Measurements from ENCODE around the gene PAAF1.

Gene PAAF1

GRCh38 chr11:73907191-73907590 lies 30.4 kb downstream of the PAAF1 start:
- Histone ChIP-seq H3K4me3 (ENCODE audit: low read depth, low read length) (no peak overlapping the region), H3K27ac (no peak overlapping the region), H3K27me3 (replicated peaks) (no peaks in the 10 kb centered on the region), H3K36me3 (replicated peaks) (no peaks in the 10 kb centered on the region)
- in situ Hi-C loops (cut with HindIII; ENCODE audit: low pct_ligation_motif_present, low sequenced_read_pairs), result no loop called here
- TF ChIP-seq CTCF (IDR thresholded peaks at IDR 0.05; ENCODE audit: low read depth, low read length, missing control alignments), result no peak
- peak; percentile 15 for DNase-seq

GRCh38 chr11:73912026-73912425 lies 35.2 kb downstream of the PAAF1 start:
- DNase-seq, result no peak
- in situ Hi-C loops (cut with HindIII; ENCODE audit: low pct_ligation_motif_present, low sequenced_read_pairs), result no loop called here
- Histone ChIP-seq H3K36me3 (replicated peaks) (peaks cover 3% of the 10 kb centered on the region), H3K27me3 (replicated peaks) (no peaks in the 10 kb centered on the region), H3K4me3 (ENCODE audit: low read depth, low read length) (no peak overlapping the region), H3K27ac (no peak overlapping the region)
- TF ChIP-seq CTCF (IDR thresholded peaks at IDR 0.05; ENCODE audit: low read depth, low read length, missing control alignments), result no peak

GRCh38 chr11:73913472-73913871 lies 36.7 kb downstream of the PAAF1 start:
- DNase-seq, result no peak
- TF ChIP-seq CTCF (IDR thresholded peaks at IDR 0.05; ENCODE audit: low read depth, low read length, missing control alignments), result no peak
- peaks cover 11% of the 10 kb centered on the region for H3K36me3 ChIP-seq (replicated peaks)
- no peaks in the 10 kb centered on the region for H3K27me3 ChIP-seq (replicated peaks)
- no peak overlapping the region for H3K27ac ChIP-seq
- in situ Hi-C loops (cut with HindIII; ENCODE audit: low pct_ligation_motif_present, low sequenced_read_pairs), result no loop called here
- H3K4me3 ChIP-seq (ENCODE audit: low read depth, low read length), result no peak overlapping the region

- Histone ChIP-seq H3K36me3 (replicated peaks) (peaks cover 12% of the 10 kb centered on the region), H3K27ac (no peak overlapping the region), H3K4me3 (ENCODE audit: low read depth, low read length) (no peak overlapping the region), H3K27me3 (replicated peaks) (no peaks in the 10 kb centered on the region)
- no peak for DNase-seq
- in situ Hi-C loops (cut with HindIII; ENCODE audit: low pct_ligation_motif_present, low sequenced_read_pairs), result no loop called here
- no peak for TF ChIP-seq CTCF (IDR thresholded peaks at IDR 0.05; ENCODE audit: low read depth, low read length, missing control alignments)
Measured at GRCh38 chr11:73914284-73914683, 37.5 kb downstream of the PAAF1 start.

GRCh38 chr11:73916435-73916834 lies 39.6 kb downstream of the PAAF1 start:
- no peak overlapping the region for H3K27ac ChIP-seq
- TF ChIP-seq CTCF (IDR thresholded peaks at IDR 0.05; ENCODE audit: low read depth, low read length, missing control alignments), result no peak
- DNase-seq, result no peak
- H3K27me3 ChIP-seq (replicated peaks), result no peaks in the 10 kb centered on the region
- peaks cover 16% of the 10 kb centered on the region for H3K36me3 ChIP-seq (replicated peaks)
- no peak overlapping the region for H3K4me3 ChIP-seq (ENCODE audit: low read depth, low read length)
- in situ Hi-C loops (cut with HindIII; ENCODE audit: low pct_ligation_motif_present, low sequenced_read_pairs), result no loop called here

- in situ Hi-C loops (cut with HindIII; ENCODE audit: low pct_ligation_motif_present, low sequenced_read_pairs), result no loop called here
- TF ChIP-seq CTCF (IDR thresholded peaks at IDR 0.05; ENCODE audit: low read depth, low read length, missing control alignments), result no peak
- Histone ChIP-seq H3K36me3 (replicated peaks) (peaks cover 13% of the 10 kb centered on the region), H3K27me3 (replicated peaks) (no peaks in the 10 kb centered on the region), H3K4me3 (ENCODE audit: low read depth, low read length) (no peak overlapping the region), H3K27ac (no peak overlapping the region)
- DNase-seq, result no peak
Measured at GRCh38 chr11:73921180-73921579, 44.4 kb downstream of the PAAF1 start.

Data from brain microvascular endothelial cell (primary cell).